ENCODE data around the gene BEST2.

The BEST2 gene

DNA sequence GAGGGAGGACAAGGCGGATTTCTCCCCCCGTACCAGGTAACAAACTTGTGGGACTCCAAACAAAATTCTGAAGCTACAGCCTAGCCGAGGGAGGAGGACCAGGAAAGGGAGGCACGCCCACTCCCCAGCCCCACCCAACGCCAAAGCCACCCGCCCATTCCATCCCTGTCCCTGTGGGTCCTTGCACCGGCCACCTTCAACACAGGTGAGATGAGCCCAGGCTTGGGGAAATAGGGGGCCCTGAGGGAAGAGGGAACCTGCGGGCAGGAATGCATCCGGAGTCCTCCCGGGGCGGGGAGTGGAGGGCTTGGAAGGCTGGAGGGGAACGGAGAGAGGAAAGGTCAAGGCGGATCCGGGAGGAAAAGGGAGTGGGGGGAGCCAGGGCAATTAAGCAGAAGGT, at the start of gene BEST2:
BEST2 (plus strand) TSS at position 157 of the 400 bp plus-strand sequence. CDS start 802 bp downstream, outside the sequence.
- Mint-ChIP-seq H3K36me3 (ENCODE audit: low read depth) (peaks cover 18% of the 10 kb centered on the region), H3K4me3 (no peak within 1 kb of the TSS), H3K9me3 (peaks cover 4% of the 10 kb centered on the region), H3K27me3 (ENCODE audit: low read depth) (peaks cover 54% of the 10 kb centered on the region), H3K4me1 (no peaks in the 10 kb centered on the region), H3K27ac (no peak within 1 kb of the TSS)
- TF ChIP-seq, protein P1, sequence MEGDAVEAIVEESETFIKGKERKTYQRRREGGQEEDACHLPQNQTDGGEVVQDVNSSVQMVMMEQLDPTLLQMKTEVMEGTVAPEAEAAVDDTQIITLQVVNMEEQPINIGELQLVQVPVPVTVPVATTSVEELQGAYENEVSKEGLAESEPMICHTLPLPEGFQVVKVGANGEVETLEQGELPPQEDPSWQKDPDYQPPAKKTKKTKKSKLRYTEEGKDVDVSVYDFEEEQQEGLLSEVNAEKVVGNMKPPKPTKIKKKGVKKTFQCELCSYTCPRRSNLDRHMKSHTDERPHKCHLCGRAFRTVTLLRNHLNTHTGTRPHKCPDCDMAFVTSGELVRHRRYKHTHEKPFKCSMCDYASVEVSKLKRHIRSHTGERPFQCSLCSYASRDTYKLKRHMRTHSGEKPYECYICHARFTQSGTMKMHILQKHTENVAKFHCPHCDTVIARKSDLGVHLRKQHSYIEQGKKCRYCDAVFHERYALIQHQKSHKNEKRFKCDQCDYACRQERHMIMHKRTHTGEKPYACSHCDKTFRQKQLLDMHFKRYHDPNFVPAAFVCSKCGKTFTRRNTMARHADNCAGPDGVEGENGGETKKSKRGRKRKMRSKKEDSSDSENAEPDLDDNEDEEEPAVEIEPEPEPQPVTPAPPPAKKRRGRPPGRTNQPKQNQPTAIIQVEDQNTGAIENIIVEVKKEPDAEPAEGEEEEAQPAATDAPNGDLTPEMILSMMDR (IDR thresholded peaks at IDR 0.05; ENCODE audit: unreplicated experiment in 3 of 3): no peak

DNA sequence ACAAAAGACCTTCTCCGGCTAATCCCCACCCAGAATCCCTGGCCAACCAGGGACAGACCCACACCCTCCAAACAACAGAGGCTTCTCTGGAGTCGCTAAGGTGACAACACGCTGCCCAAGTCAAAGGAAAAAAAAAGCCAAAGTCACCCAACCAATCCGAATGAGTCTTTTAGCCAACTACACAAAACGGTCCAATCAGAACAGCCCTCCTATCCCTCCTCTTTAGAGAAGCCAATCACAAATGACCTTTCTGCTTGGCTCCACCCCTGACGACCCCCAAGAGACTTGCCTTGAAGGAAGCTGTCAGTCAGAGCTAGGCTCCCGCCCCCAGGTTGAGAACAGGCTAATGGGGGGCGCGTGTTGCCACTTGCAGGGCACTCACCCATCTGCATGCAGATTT, 48.5 kb upstream of the BEST2 start:
- TF ChIP-seq, protein P1 (IDR thresholded peaks at IDR 0.05; ENCODE audit: unreplicated experiment in 3 of 3): no peak
- no peak overlapping the region for H3K27ac Mint-ChIP-seq
- H3K4me3 Mint-ChIP-seq: no peak overlapping the region
- peaks cover 62% of the 10 kb centered on the region for H3K36me3 Mint-ChIP-seq (ENCODE audit: low read depth)
- H3K9me3 Mint-ChIP-seq: no peaks in the 10 kb centered on the region
- peaks cover 3% of the 10 kb centered on the region for H3K4me1 Mint-ChIP-seq
- H3K27me3 Mint-ChIP-seq (ENCODE audit: low read depth): no peaks in the 10 kb centered on the region

DNA sequence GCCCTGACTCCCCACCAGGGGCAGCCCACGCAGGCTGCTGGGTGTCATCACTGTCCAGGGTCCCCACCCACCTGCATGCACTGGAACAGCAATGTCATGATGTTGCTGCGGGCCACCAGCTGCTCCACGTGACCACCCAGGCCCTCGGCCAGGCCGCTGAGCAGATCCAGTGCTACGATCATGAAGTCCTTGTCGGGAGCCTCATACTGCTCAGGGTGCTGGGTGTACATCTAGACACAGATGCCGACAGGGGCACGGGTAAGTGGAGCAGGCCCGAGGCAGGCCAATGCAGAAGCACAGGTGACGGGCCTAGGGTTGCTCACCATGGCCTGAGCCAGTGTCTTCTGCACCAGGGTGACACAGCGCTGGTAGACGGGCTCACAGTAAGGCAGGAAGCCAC, 46.4 kb upstream of the BEST2 start:
- H3K9me3 Mint-ChIP-seq: no peaks in the 10 kb centered on the region
- TF ChIP-seq, protein P1 (IDR thresholded peaks at IDR 0.05; ENCODE audit: unreplicated experiment in 3 of 3): no peak
- no peaks in the 10 kb centered on the region for H3K27me3 Mint-ChIP-seq (ENCODE audit: low read depth)
- no peak overlapping the region for H3K4me3 Mint-ChIP-seq
- H3K27ac Mint-ChIP-seq: no peak overlapping the region
- H3K36me3 Mint-ChIP-seq (ENCODE audit: low read depth): peaks cover 68% of the 10 kb centered on the region
- H3K4me1 Mint-ChIP-seq: no peaks in the 10 kb centered on the region

DNA sequence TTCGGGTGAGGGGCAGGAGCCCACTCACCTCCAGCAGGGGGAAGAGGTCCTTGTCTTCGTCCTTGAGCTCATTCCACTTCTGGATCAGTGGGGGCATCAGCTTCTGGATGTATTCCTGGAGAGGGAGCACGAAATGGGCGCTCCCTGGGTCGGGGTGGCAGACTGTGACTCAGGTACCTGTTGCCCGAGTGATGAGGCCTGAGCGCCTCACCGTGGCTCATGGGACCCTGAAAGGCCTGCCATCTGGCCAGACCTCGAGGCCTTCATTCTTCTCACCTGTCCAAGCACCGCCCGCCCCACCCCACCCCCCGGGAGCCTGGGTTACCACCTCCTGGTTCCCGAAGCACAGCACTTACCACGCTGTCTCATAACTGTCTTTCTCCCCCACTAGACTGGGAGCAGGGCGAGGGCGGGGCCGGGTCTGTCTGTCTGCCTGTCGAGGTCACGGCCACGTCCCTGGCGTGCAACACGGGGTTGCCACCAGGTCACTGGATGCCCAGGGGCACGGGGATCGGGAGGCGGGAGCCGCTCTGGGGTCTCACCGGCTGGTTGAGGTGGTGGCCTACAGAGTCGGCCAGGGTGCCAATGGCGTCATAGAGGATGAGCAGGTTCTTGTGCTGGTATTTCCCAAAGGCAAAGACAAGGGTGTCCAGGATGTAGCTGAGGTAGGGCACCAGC, 45.8 kb upstream of the BEST2 start:
- no peak overlapping the region for H3K27ac Mint-ChIP-seq
- H3K4me1 Mint-ChIP-seq: no peaks in the 10 kb centered on the region
- peaks cover 71% of the 10 kb centered on the region for H3K36me3 Mint-ChIP-seq (ENCODE audit: low read depth)
- H3K27me3 Mint-ChIP-seq (ENCODE audit: low read depth): no peaks in the 10 kb centered on the region
- H3K9me3 Mint-ChIP-seq: no peaks in the 10 kb centered on the region
- no peak overlapping the region for H3K4me3 Mint-ChIP-seq
- TF ChIP-seq, protein P1 (IDR thresholded peaks at IDR 0.05; ENCODE audit: unreplicated experiment in 3 of 3): no peak

DNA sequence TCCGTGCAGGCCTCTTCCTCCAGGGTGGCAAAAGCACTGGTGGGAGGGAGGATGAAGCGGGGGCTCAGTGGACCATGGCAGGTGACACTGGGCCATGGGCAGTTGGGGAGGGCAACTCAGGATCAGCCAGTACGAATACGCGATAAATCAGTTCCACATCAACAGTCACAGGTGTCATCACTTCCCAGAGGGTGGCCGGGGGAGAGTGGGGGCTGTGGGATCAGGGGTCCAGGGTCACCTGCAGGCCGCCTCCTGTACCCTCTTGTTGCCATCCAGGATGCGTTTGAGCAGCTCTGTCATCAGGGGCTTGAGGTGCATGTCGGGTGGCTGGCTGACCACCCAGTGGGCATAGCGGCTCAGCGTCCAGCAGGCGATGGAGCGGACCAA, 45.3 kb upstream of the BEST2 start:
- no peak overlapping the region for H3K27ac Mint-ChIP-seq
- H3K27me3 Mint-ChIP-seq (ENCODE audit: low read depth): no peaks in the 10 kb centered on the region
- H3K4me3 Mint-ChIP-seq: no peak overlapping the region
- H3K36me3 Mint-ChIP-seq (ENCODE audit: low read depth): peaks cover 70% of the 10 kb centered on the region
- TF ChIP-seq, protein P1 (IDR thresholded peaks at IDR 0.05; ENCODE audit: unreplicated experiment in 3 of 3): no peak
- H3K9me3 Mint-ChIP-seq: no peaks in the 10 kb centered on the region
- no peaks in the 10 kb centered on the region for H3K4me1 Mint-ChIP-seq

DNA sequence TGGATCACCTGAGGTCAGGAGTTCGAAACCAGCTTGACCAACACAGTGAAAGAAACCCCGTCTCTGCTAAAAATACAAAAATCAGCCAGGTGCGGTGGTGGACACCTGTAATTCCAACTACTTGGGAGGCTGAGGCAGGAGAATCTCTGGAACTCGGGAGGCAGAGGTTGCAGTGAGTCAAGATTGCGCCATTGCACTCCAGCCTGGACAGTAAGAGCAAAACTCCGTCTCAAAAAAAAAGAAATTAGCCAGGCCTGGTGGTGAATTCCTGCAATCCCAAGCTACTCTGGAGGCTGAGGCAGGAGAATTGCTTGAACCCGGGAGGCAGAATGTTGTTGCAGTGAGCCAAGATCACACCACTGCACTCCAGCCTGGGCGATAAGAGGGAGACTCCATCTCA, 43.0 kb upstream of the BEST2 start:
- peaks cover 71% of the 10 kb centered on the region for H3K36me3 Mint-ChIP-seq (ENCODE audit: low read depth)
- no peaks in the 10 kb centered on the region for H3K4me1 Mint-ChIP-seq
- TF ChIP-seq, protein P1 (IDR thresholded peaks at IDR 0.05; ENCODE audit: unreplicated experiment in 3 of 3): no peak
- no peak overlapping the region for H3K4me3 Mint-ChIP-seq
- H3K27me3 Mint-ChIP-seq (ENCODE audit: low read depth): no peaks in the 10 kb centered on the region
- H3K27ac Mint-ChIP-seq: no peak overlapping the region
- H3K9me3 Mint-ChIP-seq: no peaks in the 10 kb centered on the region

All from nephron (organoid).